HG02870 (cell line): ENCODE data around the gene FMC1.
"Not testable (repeated sequence)": the region's sequence is repeated elsewhere in the genome, so short reads cannot be mapped to it uniquely, and the experiment has no call there.

Experiments
- ATAC-seq: cut with Tn5 transposase; IDR thresholded peaks from one replicate; pipeline ENCODE4 v1.9.1; 2021; ENCODE audit warnings: mild to moderate bottlenecking, moderate library complexity; ENCODE audit not compliant: unreplicated experiment

The FMC1 gene

DNA sequence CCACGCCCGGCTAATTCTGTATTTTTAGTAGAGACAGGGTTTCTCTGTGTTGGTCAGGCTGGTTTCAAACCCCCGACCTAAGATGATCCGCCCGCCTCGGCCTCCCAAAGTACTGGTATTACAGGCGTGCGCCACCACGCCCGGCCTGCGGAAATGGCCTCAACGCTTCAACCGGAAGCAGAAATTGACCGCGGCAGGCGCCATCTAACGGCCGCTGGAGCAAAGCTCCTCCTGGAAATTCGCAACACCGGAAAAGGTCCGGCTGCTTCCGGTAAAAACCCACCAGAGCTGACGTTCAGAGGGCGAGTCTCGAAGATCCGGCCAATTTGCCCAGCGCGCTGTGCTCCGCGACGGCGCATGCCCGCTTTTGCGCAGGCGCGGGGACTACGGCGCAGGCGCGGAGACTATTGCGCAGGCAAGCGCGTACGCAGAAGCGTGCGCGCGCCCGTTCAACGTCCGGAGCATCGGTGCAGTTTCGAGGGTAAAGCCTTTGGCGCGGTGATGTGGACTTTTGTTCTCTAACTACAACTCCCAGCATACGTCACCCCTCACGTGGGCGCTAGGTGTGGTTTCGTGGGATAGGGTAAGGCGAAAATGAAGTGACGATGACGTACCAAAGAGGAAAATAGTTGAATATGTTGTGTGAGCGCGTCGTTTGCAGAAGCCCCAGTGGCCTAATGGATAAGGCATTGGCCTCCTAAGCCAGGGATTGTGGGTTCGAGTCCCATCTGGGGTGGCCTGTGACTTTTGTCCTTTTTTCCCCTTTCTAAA is 915 bp upstream of the FMC1 start:
- peak; percentile 74 for ATAC-seq

DNA sequence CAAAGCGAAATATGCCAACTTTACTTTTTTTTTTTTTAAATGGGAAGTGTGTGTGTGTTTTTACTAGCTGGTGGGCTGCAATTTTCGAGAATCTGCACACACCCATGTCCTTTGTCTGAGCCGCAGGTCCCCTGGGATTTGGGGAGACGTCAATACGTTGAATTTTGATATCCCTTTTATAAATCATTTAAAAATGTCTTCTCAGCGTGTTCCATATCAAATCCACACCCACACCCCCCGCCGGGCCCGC is 404 bp upstream of the FMC1 start:
- ATAC-seq = no peak

DNA sequence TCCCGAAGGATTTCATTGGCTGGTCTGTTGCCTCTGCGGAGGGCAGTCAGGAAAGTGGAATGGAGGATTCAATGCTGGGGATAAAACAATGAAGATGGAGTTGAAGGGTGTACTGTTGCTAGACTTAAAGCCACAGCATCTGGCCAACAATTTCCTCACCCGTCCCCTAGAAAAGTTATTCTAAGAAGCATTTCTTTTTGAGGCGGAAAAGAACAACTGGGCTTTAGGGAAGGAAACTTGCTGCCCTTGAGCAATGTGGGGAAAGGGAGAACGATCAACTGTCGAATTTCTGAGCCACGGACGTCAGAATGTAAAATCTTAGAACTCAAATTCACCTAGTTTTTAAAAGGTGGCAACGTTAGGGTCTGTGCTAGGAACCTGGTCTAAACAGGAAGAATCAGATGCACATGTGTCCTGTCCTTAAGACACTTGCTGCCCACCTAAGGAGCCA is 664 bp downstream of the FMC1 start:
- no peak for ATAC-seq

DNA sequence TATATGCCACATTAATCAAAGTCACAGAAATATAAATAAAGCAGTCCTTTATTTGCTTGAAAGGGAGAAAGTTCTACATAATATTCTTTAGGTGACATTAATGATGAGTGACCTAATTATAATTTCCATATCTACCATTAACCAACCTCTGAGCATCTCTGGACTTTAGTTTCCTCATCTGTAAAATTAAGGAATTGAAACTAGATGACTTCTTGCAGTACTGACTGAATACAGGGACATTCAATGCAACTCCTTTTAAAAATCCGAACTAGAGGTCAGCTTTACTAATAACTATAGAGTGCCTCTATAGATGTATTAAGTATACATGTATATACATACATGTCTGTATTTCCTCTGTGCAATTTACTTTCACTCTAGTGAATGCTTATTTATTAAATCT is 3.9 kb downstream of the FMC1 start:
- ATAC-seq = no peak

DNA sequence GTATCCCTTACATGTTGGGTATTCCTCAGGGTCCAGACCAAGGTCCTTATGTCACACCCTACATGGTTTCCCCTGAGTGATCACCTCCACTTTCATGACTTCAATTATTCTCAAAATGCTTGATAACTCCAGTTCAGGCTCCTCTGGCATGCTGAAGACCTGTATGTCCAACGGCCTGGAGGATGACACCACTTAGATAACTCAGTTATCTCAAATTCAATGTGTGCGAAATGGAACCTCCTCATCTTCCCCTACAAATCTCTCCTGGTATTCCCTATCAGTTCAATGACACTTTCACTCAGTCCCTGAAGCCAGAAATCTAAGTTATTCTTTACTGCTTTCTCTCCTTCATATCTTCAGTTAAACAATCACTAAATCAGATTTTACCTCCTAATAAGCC is 9.9 kb downstream of the FMC1 start:
- no peak for ATAC-seq

DNA sequence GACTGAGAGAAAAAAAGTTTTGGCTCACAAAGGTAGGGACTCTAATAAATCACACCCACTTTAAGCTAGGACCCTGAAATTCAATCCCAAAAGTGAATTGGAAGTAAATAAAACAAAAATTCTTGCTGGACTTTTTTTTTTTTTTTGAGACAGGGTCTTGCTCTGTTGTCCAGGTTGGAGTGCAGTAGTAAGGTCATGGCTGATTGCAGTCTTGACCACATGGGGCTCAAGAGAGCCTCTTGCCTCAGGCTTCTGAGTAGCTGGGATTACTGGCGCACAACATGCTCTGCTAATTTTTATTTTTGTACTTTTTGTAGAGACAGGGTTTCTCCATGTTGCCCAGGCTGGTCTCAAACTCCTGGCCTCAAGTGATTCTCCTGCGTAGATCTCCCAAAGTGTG is 13.6 kb downstream of the FMC1 start:
- ATAC-seq = no peak

DNA sequence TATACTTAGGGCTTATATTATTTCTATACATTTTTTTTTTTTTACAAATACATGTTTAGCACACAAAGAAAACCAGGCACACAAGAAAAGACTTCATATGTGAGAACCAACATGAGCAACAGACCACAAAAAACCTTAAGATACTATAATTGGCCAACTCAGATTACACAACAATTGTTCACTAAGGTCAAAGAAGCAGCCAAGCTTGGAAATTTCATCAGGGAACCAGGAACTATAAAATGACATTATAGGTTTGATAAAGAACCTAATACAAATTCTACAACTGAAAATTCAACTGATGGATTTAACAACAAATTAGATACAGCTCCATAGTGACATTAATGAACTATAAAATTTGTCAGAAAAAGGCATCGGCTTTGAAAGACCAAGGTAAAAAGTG is 14.2 kb downstream of the FMC1 start:
- ATAC-seq = no peak

DNA sequence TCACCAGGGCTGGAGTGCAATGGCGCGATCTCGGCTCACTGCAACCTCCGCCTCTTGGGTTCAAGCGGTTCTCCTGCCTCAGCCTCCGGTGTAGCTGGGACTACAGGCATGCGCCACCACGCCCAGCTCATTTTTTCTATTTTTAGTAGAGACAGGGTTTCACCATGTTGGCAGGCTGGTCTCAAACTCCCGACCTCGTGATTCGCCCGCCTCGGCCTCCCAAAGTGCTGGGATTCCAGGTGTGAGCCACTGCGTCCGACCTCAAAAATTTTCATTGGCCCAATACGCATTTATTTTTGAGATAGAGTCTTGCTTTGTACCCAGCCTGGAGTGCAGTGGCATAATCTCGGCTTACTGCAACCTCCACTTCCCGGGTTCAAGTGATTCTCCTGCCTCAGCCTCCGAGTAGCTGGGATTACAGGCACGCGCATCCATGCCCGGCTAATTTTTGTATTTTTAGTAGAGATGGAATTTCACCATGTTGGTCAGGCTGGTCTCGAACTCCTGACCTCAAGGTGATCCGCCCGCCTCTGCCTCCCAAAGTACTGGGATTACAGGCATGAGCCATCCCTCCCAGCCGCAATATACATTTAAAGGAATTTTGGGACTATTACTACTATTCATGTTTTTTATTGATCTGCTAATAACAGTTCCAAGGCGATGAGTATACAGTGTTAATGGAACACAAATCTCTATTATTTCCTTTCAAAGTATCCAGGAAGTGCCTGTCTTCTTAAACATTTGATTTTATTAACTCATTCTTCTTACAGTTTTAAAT is 16.8 kb downstream of the FMC1 start:
- ATAC-seq = not testable (repeated sequence)

DNA sequence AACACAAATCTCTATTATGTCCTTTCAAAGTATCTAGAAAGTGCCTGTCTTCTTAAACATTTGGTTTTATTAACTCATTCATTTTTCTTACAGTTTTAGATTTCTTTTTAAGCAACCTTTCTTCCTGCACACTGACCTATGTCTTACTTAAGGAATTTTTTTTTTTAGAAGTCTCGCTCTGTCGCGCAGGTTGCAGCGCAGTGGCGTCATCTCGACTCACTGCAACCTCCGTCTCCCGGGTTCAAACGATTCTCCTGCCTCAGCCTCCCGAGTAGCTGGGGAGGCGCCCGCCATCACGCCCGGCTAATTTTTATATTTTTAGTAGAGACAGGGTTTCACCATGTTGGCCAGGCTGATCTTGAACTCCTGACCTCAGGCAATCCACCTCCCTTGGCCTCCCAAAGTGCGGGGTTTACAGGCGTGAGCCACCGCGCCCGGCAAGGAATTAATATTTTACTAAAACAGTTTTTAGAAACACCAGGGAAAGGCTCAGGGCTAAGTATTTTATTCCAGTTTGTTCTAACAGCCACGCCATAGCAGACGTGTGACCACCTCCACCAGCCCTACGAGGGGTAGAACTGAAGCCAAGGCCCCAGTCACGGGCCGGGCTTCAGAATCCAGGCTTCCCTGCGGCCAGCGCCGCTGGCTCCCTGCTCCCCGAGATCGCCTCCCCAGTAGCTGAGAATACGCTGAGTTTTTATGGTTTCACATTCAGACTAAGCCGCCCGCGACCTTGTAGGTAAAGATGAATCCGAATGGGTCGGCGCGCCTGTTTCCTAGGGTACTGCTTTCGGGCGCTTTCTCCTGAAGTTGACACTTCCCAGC is 17.6 kb downstream of the FMC1 start:
- ATAC-seq = peak; percentile 7

DNA sequence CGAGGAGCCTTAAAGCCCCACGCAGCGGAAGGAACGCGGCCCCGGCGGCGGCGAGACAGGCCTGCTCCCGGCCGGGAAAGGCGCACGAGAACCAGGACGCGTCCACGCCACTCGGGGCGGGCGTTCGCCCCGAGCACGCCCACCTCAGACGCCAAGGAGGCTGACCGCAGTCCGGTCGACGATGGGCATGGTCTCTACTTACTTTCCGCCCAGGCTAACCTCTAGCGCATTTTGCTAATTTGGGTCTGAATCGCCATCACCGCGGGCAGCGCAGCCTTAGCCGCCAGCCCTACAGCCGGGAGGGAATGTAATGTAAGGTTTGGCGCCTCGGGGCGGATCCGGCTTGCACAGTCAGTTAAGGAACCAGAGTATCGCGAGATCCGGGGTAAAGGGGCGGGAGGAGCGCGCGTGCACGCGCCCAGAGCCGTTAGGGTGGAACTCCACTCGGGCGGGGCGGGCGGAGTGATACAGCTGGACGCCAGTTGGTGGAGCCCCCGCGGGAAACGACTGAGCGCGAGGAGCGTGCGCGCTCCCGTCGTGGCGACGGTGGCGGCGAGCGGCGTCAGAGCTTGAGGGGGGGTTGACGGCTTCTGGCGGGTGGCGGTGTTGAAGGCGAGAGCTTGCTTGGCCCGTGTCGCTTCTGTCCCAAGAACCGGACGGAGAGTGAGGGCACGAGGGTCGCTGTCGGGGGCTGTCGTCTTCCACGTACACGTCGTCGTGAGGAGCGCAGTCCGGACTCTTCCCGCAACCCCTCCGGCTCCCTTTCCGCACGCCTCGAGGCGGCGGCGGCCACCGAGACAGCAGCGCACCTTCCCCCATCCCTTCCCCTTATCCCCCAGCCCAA is 18.5 kb downstream of the FMC1 start, which contains the start of gene LUC7L2:
Gene LUC7L2, plus strand, starts transcription at position 529 of the 844 bp plus-strand sequence. CDS start 368 bp downstream, outside the sequence.
- peak; percentile 61 for ATAC-seq

DNA sequence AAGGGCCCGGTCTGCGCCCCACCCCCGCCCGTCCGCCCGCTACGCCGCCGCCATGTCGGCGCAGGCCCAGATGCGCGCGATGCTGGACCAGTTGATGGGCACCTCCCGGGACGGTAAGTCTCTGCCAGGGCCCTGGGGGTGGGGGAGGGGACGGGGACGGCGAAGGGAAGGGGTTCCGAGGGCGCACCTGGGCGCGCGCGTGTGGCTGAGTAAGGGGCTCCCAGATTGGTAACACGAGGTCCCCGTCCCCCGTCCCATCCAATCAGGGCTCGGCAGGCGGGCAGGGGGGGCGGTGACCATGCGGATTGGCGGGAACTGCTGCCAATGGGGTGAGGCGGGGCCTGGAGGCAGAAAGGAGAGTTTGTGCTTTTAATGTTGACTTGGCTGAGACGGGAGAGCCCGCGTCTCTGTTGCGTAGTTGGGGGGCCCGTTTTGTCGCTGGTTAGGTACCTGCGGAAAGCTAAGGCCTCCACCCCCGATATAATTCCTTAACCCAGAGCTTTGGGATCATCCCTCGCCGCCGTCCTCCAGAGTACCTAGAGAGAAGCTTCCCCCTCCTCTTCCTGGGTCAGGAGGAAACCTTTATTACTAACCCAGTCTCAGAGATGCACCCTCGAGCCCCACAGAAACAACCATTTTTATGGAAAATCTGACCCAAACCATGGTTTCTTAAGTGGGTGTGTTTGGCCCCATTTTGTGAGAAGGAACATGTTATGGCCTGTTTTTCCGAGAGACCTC is 19.2 kb downstream of the FMC1 start:
- ATAC-seq = peak; percentile 71

DNA sequence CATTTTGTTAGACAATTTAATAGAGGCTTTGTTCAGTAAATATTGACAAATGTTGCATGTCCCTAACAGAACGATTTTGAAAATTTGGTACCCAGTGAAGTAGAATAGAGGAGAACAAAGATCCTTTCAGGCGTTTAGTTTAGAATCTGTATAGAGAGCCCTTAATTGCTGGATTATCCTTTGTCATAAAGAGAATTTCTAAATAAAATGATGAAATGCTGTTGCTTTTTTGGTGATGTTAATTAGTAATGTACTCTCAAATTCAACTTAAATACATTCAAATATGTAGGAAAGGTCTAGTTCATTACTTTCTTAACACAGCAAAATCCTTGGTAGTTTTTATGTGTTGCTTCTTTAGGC is 19.8 kb downstream of the FMC1 start:
- no peak for ATAC-seq

DNA sequence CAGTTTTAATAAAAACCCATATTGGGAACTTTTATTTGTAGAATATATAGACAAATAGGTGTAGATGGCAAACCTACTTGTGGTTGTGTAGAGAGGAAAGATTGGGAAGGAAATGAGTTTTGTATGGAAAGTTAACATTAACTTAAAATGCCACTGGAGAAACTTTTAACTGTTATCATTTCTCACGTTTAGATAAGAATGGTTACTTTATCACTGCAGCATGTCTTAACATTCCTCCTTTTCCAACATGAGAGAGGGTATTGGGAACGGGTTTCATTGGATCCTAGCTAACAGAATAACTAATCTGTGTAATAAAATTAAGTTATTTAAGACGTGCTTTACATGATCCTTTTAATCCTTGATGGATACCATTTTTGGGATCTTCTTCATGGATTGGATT is 20.4 kb downstream of the FMC1 start:
- no peak for ATAC-seq

DNA sequence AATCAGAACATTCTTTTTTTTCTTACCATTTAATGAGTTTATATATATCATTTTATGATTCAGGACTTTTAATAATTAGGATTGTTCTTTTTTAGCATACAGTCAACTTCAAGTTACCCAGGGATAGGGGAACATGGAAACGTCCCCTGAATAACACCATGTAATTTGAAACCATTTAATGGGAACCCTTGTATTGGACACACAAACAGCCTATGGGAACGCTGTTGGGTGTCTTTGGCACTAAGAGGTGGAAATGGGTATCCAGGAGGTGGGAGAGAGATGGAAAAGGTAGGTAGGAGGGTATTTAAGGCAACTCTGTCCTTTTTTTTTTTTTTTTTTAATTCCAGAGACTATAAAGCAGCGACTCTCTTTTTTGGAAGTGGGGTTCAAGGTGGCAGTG is 21.2 kb downstream of the FMC1 start:
- ATAC-seq = no peak

DNA sequence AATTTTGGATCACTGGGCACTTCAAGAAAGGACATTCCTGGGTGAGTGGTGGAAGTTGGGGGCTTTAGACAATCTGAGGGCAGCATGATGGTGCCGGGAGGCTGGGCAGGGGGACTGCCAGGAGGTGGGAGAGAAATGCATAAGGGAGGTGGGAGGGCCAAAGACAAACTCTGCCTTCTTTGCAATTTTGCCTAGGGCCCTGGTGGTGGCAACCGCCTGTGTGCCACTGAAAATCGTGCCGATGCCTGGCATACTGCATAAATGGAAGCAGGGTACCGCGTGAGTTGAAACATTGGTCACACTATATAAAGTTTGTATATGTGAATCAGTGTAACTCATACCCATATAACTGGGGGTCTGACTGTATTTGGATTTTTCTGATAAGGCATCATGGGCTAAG is 21.8 kb downstream of the FMC1 start:
- ATAC-seq = no peak

DNA sequence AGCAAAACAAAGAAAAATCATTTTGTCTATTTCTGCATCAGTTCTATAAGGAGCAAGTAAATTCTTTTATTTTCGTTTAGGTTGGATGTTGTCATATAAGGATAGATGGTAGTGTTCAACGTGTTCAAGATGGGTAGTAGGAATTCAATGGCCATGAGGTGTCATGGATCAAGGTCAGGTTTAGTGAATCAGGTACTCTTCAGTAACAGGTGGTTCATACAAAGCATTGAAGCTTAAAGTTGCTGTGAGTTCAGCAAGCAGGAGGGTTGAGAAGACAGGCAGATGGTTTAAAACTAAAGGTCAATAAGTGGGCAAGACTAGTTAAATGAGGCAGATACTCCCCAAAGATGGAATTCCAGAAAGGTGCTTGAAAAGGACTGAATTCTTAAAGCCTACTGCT is 24.2 kb downstream of the FMC1 start:
- no peak for ATAC-seq

DNA sequence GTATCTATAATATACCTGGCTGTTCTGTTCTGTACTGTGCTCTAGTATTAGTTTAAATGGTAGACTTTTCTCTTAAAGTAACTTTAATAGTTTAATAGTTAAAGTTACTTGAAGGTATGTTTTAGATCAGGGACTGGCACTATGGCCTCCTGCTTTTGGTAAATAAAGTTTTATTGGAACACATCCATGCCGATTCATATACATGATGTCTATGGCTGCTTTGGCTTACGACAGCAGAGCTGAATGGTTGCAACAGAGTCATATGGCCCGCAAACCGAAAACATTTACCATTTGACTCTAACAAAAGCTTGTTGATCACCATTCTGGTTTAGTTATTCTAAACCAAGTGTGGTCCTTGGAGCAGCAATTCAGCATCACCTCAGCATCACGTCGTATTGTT is 25.3 kb downstream of the FMC1 start:
- no peak for ATAC-seq

DNA sequence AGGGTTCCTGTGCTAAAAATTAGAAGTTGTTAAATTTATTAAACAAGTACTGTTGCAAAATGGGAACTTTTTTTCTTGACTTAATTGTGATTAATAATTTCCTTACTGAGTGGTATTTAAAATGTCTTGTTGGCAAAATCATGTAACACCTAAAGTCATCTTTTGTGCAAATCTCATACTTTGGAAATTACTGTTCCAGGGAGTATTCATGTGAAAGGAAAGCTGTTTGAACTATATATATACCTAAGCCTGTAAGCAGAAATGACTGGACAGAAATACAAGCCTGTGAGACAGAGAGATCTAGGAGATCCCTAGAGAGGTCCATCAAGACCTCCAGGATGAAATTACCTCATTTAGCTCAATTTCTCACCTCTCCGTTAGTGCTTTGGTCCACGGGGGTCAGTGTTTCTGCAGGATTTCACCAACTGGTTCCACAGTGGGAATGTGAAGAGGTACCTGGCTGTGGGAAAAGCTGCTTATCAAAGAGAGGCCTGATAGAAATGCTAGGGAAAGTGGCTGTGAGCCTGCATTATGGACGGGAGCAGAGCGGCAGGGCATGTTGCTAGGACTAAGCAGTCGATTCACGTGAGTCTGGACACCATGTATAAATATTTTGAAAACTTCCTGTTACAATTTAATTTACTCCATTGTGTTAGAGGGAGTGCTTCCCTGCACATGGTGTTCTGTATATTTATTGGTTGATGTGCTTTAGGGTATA is 26.5 kb downstream of the FMC1 start:
- no peak for ATAC-seq

DNA sequence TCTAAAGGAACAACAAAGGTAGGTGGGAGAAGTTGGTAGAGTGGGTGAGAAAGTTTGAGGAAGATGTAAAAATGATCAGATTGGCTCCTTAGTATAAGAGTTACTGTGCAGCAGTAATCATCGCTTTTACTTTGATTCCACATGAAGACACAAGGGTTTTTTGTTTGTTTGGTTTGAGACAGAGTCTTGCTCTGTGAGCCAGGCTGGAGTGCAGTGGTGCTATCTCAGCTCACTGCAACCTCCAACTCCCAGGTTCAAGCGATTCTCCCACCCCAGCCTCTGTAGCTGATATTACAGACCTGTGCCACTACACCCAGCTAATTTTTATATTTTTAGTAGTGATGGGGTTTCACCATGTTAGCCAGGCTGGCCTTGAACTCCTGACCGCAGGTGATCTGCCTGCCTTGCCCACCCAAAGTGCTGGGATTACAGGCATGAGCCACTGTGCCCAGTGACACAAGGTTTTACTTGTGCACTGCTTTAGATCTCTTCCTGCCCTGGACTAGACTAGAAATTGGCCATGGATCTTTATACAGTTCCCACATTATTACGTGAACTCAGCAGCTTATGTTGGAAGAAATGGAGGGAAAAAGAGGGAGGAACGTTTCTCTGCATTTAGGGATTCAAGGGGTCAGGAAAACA is 29.3 kb downstream of the FMC1 start:
- no peak for ATAC-seq
